HG02884 (cell line): Measurements from ENCODE around the gene PGM1.

Source experiments
- ATAC-seq: cut with Tn5 transposase; IDR thresholded peaks from one replicate; pipeline ENCODE4 v1.9.1; 2021; ENCODE audit warnings: mild to moderate bottlenecking, moderate library complexity; ENCODE audit not compliant: unreplicated experiment

Gene PGM1

DNA sequence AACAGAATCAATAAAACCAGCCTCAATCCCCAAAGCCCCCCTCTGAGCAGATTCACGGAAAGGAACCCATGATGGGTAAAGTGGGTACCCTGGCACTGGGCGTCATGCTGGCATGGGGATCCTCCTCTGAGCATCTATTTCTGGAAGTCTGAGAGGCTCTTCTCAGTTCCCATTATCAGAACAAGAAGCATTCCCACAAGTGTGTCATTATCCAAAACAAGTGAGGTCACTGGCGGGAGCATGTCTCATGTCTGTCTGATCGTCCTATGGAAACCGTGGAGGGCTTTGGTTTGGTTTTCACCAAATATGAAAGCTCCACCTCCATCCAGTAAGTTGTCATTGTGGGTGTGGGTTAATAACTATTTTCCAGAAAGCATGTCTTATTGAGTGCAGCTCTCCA lies 70.7 kb downstream of the PGM1 start:
- ATAC-seq, result no peak

GRCh38 chr1:63664742-63665141 lies 71.5 kb downstream of the PGM1 start:
- ATAC-seq, result no peak

- ATAC-seq, result no peak
These were observed 72.2 kb downstream of the PGM1 start for GRCh38 chr1:63665410-63665809.

DNA sequence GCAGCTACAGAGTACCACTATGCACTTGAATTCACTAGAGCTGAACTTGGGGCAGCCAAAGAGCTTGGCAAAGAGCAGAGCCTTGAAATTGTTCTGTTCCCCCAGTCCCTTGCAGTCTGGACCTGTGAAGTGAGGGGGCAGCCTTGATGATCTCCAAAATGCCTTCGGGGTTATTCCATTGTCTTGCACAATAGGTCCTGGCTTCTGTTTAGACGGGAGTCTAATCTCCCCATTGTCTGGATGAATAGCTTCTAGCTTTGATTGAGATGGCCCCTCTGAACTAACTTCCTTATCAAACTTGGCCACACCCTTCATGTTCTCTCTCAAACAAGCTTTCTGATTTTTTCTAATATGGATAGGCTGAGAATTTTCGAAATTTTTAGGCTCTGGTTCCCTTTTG lies 72.6 kb downstream of the PGM1 start:
- no peak for ATAC-seq

- no peak for ATAC-seq
These were observed 75.1 kb downstream of the PGM1 start for GRCh38 chr1:63668298-63668697.

GRCh38 chr1:63669151-63669961 lies 76.1 kb downstream of the PGM1 start:
- no peak for ATAC-seq

GRCh38 chr1:63670164-63670563 lies 77.0 kb downstream of the PGM1 start:
- ATAC-seq, result no peak

DNA sequence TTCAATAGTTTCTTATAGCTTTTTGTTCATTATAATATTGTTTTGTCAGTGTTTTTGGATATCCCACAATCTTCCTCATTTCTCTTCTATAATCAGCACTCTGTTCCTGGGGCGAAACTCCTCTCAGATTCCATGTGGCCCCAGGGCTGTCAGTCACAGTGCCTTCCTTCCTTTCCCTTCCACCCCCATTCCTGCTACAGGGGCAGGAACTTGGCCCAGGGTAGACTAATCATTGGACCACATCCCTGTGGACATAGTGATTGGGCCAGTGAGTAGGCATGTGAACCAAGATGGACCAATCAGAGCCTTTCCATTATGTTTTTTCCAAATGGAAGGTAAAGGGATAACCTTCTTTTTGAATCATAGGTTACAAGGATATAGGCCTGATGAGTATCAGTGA lies 78.3 kb downstream of the PGM1 start:
- no peak for ATAC-seq

DNA sequence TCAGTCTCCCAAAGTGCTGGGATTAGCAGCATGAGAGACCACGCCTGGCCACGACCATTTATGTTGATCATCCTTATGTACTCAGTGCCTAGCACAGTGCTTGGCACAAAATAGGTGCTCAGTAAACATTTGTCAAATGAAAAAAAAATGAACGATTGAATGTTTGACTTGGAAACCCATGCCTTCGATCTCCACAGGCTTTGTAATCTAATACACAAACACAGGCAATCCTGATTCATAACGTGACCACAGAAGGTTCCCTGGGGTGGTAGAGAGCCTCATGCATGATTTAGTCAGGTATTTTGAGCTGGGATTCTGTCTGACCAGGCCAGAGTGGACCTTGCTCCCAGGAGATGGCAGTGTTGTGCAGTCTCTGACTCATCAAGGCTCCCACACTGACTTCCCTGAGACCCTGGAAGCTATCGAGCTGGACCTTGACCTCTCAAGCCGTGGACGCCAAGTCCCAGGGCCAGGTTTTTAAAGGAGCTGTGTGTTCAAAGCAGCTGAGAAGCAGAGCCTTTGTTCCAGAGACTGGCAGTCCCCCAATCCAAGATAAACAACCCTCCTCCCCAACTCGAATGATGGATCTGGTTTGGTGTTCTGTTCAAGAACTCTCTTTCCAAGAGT lies 81.1 kb downstream of the PGM1 start:
- ATAC-seq, result peak; percentile 84

GRCh38 chr1:63674865-63675419 lies 81.7 kb downstream of the PGM1 start:
- ATAC-seq, result no peak

- no peak for ATAC-seq
These were observed 82.3 kb downstream of the PGM1 start for GRCh38 chr1:63675420-63675931.

GRCh38 chr1:63677497-63677896 lies 84.3 kb downstream of the PGM1 start:
- ATAC-seq, result no peak

GRCh38 chr1:63678200-63678599 lies 85.0 kb downstream of the PGM1 start:
- ATAC-seq, result no peak

GRCh38 chr1:63679076-63679475 lies 85.9 kb downstream of the PGM1 start:
- ATAC-seq, result no peak

DNA sequence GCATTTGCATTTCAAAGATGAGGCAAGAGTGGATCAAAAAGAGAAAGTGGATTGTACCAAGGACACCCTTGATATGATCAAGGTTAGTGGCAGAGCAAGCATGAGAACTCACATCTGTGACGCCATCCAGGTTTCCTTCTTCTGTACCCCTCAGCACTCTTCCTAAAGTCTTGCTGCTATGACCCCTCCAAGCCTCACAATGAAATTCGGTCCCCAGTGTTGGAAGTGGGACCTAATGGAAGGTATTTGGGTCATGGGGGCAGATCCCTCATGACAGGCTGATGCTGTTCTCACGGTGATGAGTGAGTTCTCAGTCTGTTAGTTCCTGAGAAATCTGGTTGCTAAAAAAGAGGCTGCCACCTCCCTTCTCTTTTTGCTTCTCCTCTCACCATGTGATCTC lies 86.4 kb downstream of the PGM1 start:
- no peak for ATAC-seq

GRCh38 chr1:63682936-63683335 lies 89.7 kb downstream of the PGM1 start:
- no peak for ATAC-seq

- no peak for ATAC-seq
These were observed 90.5 kb downstream of the PGM1 start for GRCh38 chr1:63683759-63684158.

- no peak for ATAC-seq
These were observed 93.5 kb downstream of the PGM1 start for GRCh38 chr1:63686696-63687095.

- no peak for ATAC-seq
These were observed 95.2 kb downstream of the PGM1 start for GRCh38 chr1:63688302-63688890.

- ATAC-seq, result no peak
These were observed 97.9 kb downstream of the PGM1 start for GRCh38 chr1:63690966-63691700.
